Measurements from ENCODE around the gene ST6GALNAC3.
A peak's percentile ranks its signal among the peaks of the same experiment; 100 is the strongest.
"Not testable (repeated sequence)": the region's sequence is repeated elsewhere in the genome, so short reads cannot be mapped to it uniquely, and the experiment has no call there.

The ST6GALNAC3 gene

DNA sequence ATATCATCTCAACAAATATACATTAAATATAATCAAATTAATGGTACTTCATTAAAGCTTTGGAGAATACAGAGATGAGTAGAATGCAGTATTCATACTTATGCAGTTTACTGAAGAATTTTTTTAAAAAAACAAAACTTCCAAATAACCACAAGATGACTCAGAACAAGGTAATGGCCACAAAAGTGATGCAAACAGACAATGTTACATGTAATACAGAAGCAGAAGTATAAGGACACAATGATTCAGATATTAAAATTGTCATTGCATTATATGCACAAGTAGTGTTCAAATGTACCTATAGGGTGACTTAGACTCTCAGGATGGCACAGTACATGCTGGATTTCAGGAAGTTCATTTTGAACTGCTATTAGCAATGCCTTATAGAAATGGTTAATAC, 565.5 kb downstream of the ST6GALNAC3 start:
- DNase-seq (ENCODE audit: low spot score) = peak; percentile 68

DNA sequence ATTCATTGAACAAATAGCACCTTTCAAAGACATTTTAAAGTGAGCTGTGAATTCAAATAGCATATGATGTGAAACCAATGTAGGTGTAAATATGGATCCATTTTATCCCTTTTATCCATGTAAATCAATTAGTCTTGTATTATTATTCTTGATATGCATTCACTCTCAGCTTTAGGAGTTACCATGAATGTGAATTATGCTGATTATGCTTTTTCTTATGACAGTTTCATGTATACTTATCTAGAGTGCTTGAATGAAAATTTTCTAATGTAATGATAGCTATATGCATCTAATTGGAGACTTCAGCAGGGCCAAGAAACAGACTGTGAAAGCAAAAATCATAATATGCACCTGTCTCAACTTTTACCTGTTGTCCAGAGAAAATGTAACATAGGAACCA, 566.2 kb downstream of the ST6GALNAC3 start:
- DNase-seq (ENCODE audit: low spot score) = no peak

DNA sequence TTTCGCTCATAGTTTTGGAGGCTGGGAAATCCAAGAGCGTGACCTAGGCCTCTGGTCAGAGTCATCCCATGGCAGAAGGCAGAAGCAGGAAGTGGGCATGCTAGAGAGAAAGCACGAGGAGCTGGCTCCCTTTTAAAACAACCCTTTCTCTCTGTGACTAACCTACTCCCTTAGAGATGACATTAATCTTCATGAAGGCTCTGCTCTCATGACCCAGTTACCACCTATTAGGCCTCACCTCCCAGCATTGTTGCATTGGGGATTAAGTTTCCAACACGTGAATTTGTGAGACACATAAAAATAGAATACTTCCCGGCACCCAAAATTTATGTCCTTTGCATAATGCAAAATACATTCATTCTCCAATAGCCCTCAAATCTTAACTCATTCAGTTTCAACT, 569.6 kb downstream of the ST6GALNAC3 start:
- DNase-seq (ENCODE audit: low spot score) = no peak

DNA sequence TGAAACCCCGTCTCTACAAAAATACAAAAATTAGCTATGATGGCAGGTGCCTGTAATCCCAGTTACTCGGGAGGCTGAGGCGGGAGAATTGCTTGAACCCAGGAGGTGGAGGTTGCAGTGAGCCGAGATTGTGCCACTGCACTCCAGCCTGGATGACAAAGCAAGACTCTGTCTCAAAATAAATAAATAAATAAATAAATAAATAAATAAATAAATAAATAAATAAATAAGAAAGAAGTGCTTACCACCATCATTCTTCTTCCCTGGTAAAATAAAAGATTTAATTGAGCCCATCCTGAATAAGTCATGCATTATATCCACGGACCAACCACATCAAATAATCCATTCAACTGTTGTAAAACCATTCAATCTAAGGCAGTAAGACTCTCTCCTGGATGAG, 578.3 kb downstream of the ST6GALNAC3 start:
- not testable (repeated sequence) for DNase-seq (ENCODE audit: low spot score)

DNA sequence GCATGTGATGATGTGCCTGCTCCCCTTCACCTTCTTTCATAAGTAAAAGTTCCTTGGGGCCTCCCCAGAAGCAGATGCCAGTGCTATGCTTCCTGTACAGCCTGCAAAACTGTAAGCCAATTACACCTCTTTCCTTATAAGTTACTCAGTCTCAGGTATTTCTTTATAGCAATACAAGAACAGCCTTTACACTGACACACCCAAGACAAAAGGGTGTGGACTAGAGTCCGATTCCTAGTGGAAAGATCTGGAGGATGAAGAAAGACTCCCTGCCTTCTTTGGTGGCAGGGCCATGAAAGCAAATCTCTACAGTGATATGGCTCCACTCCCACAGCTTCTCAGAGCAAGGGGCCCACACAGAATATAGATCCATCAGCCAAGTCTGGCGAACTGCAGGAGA, 583.1 kb downstream of the ST6GALNAC3 start:
- no peak for DNase-seq (ENCODE audit: low spot score)

DNA sequence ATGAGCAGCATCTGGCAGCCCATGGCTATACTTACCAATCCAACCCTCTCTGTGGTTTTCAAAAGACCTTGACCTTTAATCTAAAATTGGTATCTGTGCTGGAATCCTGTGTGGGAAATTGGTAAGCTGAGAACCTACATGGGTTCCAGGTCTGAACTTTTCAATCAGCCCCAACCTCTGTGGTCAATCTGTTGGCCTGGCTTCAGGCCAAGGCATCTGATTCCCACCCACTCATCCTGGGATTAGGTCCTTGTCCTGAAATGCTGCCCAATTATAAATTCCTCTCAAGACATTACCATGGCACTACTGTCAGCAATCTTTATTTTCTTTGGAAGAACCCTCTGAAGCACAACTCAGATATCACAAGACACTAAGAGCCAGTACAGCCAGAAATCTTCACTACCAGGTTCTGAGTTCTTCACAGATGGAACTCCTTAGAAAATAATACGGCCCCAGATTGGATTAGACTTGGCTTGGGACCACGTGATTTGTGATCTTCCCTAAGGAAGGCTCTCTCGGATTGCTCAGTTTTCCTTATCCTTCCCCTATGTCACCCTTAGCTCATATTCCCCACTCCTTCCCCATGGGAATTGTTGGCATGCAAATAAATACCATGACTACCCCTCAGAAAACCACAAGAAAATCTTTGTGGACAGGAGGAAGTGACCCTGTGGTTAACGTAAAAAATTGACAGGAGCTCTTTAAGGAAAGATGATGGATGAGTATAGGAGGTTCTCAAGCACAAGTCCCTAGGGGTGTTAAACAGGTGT, 584.8 kb downstream of the ST6GALNAC3 start:
- peak; percentile 7 for DNase-seq (ENCODE audit: low spot score)

DNA sequence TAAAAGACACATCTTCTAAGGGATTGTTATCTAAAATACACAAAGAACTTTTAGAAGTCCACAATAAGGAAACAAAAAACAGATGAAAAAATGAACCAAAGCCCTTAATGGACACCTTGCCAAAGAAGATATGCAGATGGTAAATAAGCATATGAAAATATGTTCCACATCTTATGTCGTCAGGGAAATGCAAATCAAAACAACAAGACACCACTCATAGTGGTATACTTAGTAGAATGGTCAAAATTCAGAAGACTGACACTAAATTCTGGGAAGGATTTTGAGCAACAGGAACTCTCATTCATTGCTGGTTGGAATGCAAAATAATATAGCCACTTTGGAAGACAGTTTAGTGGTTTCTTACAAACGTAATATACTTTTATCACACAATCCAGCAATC, 587.0 kb downstream of the ST6GALNAC3 start:
- DNase-seq (ENCODE audit: low spot score) = no peak

DNA sequence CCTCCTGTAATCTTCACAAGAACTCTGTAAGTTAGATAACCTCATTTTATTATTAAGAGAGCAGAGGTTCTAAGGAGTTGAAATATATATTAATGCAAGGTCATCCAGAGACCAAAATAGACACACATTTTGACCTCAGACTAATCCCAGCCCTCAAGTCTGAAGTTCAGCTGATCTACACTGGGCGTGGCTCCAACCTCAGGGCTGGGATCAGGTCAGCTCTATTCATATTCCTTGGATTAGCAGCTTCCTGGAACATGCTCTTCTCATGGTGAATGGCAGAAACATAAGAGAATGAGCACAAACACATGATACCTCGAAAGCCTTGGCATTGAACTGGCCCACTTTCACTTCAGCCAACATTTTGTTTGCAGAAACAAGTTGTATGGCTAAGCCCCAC, 592.0 kb downstream of the ST6GALNAC3 start:
- no peak for DNase-seq (ENCODE audit: low spot score)

DNA sequence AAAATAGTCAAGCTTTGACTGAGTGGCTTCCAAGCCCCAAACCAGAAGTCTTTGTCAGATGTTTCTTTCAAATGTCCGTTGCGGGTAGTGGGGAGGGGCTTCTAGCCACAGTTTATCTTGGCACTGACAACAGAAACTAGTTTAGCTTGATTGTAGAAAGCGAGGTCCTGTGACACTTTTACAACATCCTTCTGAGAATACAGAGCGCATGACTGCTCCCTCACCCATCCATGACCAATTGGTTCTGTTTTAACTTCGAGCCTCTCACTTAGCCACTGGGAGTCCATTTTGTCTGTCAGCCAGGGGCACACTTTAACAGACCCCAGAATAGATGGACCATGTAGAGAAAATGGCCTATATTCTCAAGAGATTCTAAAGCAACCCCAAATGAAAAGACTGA, 593.5 kb downstream of the ST6GALNAC3 start:
- no peak for DNase-seq (ENCODE audit: low spot score)

DNA sequence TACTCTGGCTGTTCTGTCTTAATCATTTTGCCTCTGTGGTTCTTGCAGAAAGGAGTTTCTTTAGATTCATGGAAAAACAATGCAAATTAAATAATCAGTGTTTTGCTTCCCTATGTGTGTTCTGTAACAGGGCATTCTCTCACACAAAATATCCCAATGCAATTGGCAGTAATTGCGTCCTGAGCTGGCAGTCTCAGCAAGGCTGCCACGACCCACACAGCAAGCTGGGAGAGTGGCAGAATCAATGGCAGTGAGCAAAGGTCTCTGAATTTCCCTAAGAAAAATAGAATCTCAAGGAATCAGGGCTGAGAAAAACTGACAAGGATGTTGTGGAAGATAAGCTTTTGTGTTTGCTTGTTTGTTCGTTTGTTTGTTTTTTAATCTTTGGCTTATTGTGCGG, 594.6 kb downstream of the ST6GALNAC3 start:
- no peak for DNase-seq (ENCODE audit: low spot score)

DNA sequence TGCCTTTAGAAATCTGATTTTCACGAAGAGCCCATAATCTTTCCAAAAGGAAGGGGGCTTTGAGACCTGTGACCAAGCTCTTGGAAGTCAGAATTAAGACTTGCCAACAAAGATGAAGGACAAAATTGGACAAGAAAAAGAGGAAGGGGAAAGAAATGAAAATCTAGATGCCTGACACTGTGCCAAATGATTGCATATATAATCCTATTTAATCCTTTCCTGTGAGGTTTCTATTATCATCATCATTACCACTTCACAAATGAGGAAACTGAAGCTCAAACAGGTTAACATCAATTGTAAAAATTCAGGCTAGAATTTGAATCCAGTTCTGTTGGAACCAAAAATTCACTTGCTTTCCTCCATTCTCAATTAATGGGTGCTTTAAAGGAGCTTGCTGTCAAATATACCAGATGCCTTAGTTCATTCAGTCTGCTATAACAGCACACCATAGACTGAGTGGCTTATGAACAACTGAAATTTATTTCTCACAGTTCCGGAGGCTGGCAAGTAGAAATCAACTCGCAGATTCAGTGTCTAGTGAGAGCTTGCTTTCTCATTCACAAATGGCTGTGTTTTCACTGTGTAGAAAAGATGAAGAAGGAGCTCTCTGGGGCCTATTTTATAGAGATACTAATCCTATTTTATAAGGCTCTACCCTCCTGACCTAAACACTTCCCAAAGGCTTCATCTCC, 595.2 kb downstream of the ST6GALNAC3 start:
- DNase-seq (ENCODE audit: low spot score) = no peak

DNA sequence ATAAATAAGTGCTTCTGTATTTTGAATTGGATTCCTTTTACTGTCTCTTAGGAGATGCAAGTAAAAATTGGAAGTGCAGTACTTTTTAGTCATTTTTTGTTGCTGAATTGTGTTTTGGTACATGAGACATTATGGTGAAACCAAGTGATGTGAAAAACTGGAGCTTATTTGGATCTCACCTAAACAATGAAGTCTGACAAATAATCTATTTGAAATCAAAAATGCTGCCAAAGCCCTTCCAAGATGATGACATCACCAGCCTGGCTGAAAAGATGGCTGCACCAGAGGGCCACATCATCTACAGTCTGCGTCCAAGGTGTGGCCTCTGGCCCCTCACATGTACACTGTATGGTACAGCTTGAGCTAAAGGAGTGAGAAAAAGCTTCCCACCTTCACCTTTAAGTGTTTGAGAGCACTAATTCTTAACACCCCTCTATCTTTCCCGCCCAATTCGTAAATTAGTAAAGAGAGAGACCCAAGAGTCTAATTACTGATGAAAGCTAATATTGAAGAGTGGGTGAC, 600.2 kb downstream of the ST6GALNAC3 start:
- no peak for DNase-seq (ENCODE audit: low spot score)

DNA sequence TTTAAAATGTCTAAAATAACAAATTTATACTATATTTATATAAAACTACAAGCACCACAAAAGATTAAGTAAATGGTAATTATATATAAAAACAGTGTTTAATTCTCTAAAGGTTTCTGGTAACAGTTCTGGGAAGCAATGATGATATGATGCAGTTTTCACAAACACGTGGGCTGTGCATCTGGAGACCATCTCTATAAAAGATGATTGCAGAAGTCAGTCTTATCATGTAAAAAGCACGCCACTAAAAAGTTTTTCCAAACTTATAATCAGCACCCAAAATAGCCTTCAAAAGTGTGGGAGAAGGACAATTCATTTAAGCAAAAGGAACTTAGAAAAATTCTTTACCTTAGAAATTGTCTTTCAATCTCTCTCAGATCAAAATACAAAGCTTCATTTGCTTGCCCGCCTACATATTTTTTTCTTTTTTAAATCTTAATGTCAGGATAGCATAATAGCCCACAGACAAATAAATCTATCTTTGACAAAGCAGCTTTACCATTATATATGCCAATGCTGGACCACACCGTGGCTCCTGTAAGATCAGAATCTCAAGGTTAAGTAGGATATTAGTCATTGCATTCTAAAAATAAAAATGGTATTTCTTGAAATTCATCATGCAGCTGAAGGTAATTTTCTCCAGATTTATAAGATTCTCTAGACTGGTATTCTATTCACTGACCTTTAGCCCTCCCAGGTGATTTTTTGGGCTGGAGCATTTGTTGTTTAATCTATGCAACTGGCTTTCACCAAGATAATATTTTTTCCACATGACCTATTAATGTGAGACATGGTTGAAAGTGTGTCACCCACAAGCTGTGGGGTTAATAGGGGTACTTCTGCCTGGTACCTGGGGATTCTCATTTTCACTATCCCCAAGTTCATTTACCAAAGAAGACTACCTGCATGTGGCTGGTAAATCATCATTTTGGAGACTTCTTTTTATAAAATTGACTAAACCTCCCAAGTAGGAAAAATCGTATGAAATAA, 603.2 kb downstream of the ST6GALNAC3 start:
- no peak for DNase-seq (ENCODE audit: low spot score)

DNA sequence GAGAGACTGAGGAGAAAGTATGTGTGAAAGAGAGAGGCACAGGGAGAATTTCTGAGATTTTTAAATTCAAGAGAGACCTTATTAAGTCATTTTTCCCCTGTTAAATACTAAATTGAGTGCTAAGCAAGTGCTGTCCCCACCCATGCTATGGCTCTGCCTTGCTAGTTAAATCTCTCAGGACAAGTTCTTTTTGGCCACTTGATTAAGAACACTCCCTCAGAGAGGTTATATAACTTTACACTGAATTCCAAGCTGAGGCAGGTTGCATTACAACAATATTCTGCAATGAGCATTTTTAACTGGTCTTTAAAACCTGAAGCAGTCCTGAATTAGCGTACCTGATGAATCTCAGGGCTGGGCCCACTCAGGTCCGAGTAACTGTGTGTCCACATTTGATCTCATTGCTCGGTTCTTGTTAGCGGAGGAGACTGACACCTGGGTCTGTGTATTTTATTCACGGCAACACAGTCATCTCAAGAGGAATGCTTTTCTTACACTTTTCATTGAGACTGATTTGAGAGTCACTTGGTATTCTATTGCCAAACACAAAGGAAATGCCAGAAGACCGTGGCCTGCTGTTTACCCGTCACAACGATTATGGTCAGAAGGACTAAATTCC, 605.1 kb downstream of the ST6GALNAC3 start:
- DNase-seq (ENCODE audit: low spot score) = no peak

DNA sequence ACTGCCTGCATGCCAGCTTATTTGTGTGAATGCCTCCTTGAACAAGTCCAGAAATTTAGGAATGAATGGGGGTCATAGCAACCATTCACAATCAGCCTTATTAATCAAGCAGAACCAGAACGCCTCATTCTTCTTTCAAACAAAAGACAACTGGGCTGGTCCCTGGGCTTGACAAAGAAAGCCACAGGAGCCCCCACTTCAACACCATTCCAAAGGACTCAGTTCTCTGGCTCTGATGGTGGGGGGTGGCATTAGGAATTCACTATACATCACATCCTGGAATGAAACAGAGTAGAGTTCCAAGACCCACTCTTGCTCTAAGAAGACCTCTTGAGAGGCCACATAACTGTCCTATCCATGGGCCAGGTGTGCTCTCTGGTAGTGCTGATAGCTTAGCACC, 606.1 kb downstream of the ST6GALNAC3 start:
- no peak for DNase-seq (ENCODE audit: low spot score)

DNA sequence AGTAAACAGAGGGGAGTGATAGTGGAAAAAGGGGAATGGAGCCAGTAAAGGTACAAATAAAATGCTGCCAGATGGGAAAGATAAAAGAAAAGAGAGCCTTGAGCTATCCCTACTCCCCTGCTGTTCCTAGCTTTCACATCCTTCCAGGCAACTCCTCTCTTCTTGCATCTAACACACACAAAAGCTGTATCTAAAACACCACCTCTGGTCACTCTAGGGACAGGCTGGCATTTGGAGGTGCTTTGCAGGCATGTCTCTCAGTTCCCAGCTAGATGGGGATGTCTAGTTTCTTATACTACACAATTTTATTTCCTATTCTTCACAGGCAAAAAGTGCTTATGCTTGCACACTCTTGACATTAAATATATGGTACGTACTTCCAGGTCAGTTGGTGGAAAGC, 607.6 kb downstream of the ST6GALNAC3 start:
- no peak for DNase-seq (ENCODE audit: low spot score)
